ENCODE results near the gene LAMC3. TPM values are rescaled to one million over a fixed set of nuclear protein-coding genes. Genes with fewer than 3 reads are reported as not detected.

The LAMC3 gene
- total and polyA plus RNA-seq, 2 experiments from 2014 or later: not detected

DNA sequence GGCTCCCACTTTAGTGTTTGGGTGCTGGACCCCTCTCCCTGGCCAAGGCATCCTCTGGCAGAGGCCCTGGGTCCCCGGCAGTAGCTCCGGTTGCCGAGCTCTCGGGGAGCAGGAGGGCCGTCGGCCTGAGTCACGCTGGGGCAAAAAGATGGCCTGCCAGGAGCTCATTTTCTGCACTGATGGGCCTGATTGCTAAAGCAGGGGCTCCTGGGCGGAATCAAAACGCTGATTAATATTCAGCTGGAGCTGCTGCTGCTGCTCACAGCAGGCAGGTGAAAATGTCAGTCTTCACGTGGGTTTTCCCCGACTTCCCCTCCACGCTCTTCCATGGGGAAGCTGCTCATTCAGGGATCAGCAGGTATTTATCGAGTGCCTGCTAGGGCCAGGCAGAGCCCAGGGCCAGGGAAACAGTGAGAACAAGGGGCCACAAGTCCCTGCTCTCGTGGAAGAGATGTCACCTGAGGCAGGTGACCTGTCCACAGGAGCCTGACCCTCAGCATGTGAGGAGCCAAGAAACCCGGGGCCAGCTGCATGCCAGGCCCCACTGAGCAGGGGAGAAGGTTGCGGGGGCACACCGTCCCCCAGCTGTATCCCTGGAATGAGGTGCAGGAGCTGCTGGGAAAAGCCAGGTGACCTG, 22.1 kb downstream of the LAMC3 start:
- Histone ChIP-seq H3K27ac (no peak overlapping the region), H4K20me1 (ENCODE audit: insufficient read depth) (no peaks in the 10 kb centered on the region), H3K9ac (no peak overlapping the region), H3K9me2 (ENCODE audit: insufficient read depth) (no peaks in the 10 kb centered on the region), H2AFZ (no peak overlapping the region), H3K79me2 (ENCODE audit: insufficient read depth) (no peaks in the 10 kb centered on the region), H3K4me2 (ENCODE audit: unreplicated experiment) (no peak overlapping the region), H3K4me3 (no peak overlapping the region), H3K36me3 (ENCODE audit: low read depth) (no peaks in the 10 kb centered on the region), H3K4me1 (ENCODE audit: insufficient read depth) (no peaks in the 10 kb centered on the region), H3K9me3 (ENCODE audit: low read depth) (no peaks in the 10 kb centered on the region), H3K27me3 (replicated peaks; ENCODE audit: insufficient read depth) (peaks cover 7% of the 10 kb centered on the region; the same call in 1 of the 2 replicates), H3F3A (ENCODE audit: insufficient read depth) (no peaks in the 10 kb centered on the region)
- DNase-seq: no peak
- in situ Hi-C loops (cut with MboI): no loop called here
- no peak for TF ChIP-seq EZH2 (IDR thresholded peaks at IDR 0.05; ENCODE audit: insufficient read depth, poor library complexity, severe bottlenecking)
- no peak for TF ChIP-seq EZH2phosphoT487 (IDR thresholded peaks at IDR 0.05; ENCODE audit: insufficient read depth, low read depth)
- 72 to 74% methylated on average over 17 of the region's 17 CpGs for WGBS, 2 experiments (ENCODE audit: low coverage in 1 of 2, low lambda C conversion rate in 2 of 2, missing lambda C conversion rate in 2 of 2)

DNA sequence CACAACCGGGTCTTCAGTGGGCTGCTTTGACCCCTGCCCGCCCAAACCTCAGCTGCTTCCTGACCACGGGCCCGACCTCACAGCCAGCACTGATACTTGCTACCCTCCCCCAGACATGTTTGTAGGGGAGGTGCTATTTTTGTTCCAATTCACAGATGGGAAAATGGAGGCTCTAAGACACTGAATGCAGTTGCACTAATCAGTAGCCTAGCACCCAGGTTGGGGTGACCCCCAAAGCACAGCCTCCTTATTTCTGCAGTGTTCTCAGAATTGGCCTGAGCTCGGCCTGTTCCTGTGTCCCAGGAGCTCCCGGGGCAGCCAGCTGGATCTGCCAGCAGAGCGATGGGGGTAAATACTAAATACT, 22.6 kb downstream of the LAMC3 start:
- H3K27me3 ChIP-seq (replicated peaks; ENCODE audit: insufficient read depth): peaks cover 7% of the 10 kb centered on the region; the same call in 1 of the 2 replicates
- WGBS, 2 experiments (ENCODE audit: low coverage in 1 of 2, low lambda C conversion rate in 2 of 2, missing lambda C conversion rate in 2 of 2): 67 to 72% methylated on average over 7 of the region's 7 CpGs
- TF ChIP-seq EZH2phosphoT487 (IDR thresholded peaks at IDR 0.05; ENCODE audit: insufficient read depth, low read depth) (no peak), EZH2 (IDR thresholded peaks at IDR 0.05; ENCODE audit: insufficient read depth, poor library complexity, severe bottlenecking) (no peak)

DNA sequence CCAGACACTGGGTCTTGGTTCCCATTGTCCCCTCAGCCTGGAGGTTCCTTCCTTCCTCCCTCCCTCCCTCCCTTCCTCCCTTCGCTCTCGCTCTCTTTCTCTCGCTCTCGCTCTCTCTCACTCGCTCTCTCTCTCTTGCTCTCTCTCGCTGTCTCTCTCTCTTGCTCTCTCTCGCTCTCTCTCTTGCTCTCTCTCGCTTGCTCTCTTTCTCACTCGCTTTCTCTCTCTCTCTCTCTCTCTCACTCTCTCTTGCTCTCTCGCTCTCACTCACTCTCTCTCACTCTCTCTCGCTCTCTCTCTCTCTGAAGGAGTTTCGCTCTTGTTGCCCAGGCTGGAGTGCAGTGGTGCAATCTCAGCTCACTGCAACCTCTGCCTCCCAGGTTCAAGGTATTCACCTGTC, 23.4 kb downstream of the LAMC3 start:
- H4K20me1 ChIP-seq (ENCODE audit: insufficient read depth): no peaks in the 10 kb centered on the region
- H3F3A ChIP-seq (ENCODE audit: insufficient read depth): no peaks in the 10 kb centered on the region
- no peak overlapping the region for H3K4me3 ChIP-seq
- no peak overlapping the region for H2AFZ ChIP-seq
- no peaks in the 10 kb centered on the region for H3K36me3 ChIP-seq (ENCODE audit: low read depth)
- no peak overlapping the region for H3K4me2 ChIP-seq (ENCODE audit: unreplicated experiment)
- 94 to 100% methylated on average over 8 to 12 of the region's 12 CpGs for WGBS, 2 experiments (ENCODE audit: low coverage in 1 of 2, low lambda C conversion rate in 2 of 2, missing lambda C conversion rate in 2 of 2)
- TF ChIP-seq EZH2phosphoT487 (IDR thresholded peaks at IDR 0.05; ENCODE audit: insufficient read depth, low read depth): no peak
- TF ChIP-seq EZH2 (IDR thresholded peaks at IDR 0.05; ENCODE audit: insufficient read depth, poor library complexity, severe bottlenecking): no peak
- no peaks in the 10 kb centered on the region for H3K9me3 ChIP-seq (ENCODE audit: low read depth)
- H3K79me2 ChIP-seq (ENCODE audit: insufficient read depth): no peaks in the 10 kb centered on the region
- peaks cover 7% of the 10 kb centered on the region; the same call in 1 of the 2 replicates for H3K27me3 ChIP-seq (replicated peaks; ENCODE audit: insufficient read depth)
- in situ Hi-C loops (cut with MboI): no loop called here
- H3K27ac ChIP-seq: no peak overlapping the region
- H3K9ac ChIP-seq: no peak overlapping the region
- DNase-seq: no peak
- no peaks in the 10 kb centered on the region for H3K9me2 ChIP-seq (ENCODE audit: insufficient read depth)
- H3K4me1 ChIP-seq (ENCODE audit: insufficient read depth): no peaks in the 10 kb centered on the region

More for the DNA sequence above, 22.6 kb downstream of the LAMC3 start:
- H3K4me3 ChIP-seq: no peak overlapping the region
- no peaks in the 10 kb centered on the region for H3K79me2 ChIP-seq (ENCODE audit: insufficient read depth)
- no peak overlapping the region for H2AFZ ChIP-seq
- H4K20me1 ChIP-seq (ENCODE audit: insufficient read depth): no peaks in the 10 kb centered on the region
- no peaks in the 10 kb centered on the region for H3K9me3 ChIP-seq (ENCODE audit: low read depth)
- no peaks in the 10 kb centered on the region for H3K4me1 ChIP-seq (ENCODE audit: insufficient read depth)
- H3K27ac ChIP-seq: no peak overlapping the region
- H3F3A ChIP-seq (ENCODE audit: insufficient read depth): no peaks in the 10 kb centered on the region
- H3K9ac ChIP-seq: no peak overlapping the region
- H3K36me3 ChIP-seq (ENCODE audit: low read depth): no peaks in the 10 kb centered on the region
- H3K4me2 ChIP-seq (ENCODE audit: unreplicated experiment): no peak overlapping the region
- no peaks in the 10 kb centered on the region for H3K9me2 ChIP-seq (ENCODE audit: insufficient read depth)
- DNase-seq: no peak
- in situ Hi-C loops (cut with MboI): no loop called here

DNA sequence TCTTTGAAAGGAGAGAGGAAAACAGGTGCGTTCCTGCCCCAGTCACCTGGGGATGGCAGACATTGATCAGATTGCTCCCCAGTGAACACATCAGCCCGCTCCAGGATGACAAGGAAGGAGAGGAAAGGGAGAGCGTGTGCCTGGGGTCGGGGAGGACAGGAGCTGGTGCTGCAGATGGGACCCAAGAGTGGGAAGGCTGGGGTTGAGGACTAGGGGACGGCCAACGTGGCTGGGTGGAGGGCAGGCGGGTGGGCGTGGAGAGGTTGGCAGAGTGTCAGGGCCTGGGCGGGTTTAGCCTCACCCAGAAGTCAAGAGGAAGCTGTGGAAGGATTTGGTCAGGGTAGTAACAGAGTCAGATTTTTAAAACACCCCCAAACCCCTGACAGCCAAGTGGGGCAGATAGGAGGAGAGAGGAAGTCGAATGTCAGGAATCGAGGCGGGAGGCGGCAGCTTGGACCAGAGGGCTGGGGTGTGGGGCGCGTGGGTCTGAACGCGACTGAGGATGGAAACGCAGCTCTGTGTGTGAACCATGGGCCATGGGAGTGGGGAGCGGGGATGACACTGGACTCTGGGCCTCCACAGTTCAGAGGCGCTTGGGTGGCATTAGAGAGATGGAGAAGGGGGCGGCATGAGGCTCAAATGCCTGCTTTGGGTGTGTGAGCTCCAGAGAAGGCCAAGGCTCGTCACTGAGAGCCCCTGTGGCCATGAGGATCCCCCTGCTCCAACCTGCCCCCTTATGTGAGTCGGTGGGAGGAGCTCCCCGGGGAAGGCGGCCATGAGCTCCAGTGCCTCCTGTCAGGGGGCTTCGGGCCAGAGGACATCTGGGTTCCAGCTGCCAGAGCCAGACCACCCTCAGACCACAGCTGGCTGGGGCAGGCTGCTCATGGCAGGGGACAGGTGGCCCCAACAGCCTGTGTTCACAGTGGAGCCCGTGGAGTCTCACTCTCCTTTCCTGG, 24.6 kb downstream of the LAMC3 start:
- Histone ChIP-seq H3K27me3 (replicated peaks; ENCODE audit: insufficient read depth) (0 out of 2 replicates have a peak, but pooled peaks cover 3% of the 10 kb centered on the region), H3F3A (ENCODE audit: insufficient read depth) (no peaks in the 10 kb centered on the region), H3K4me3 (no peak overlapping the region), H3K4me1 (ENCODE audit: insufficient read depth) (no peaks in the 10 kb centered on the region), H2AFZ (no peak overlapping the region), H3K79me2 (ENCODE audit: insufficient read depth) (no peaks in the 10 kb centered on the region), H3K9me2 (ENCODE audit: insufficient read depth) (no peaks in the 10 kb centered on the region), H3K9me3 (ENCODE audit: low read depth) (no peaks in the 10 kb centered on the region), H4K20me1 (ENCODE audit: insufficient read depth) (no peaks in the 10 kb centered on the region), H3K36me3 (ENCODE audit: low read depth) (no peaks in the 10 kb centered on the region), H3K9ac (no peak overlapping the region), H3K27ac (no peak overlapping the region), H3K4me2 (ENCODE audit: unreplicated experiment) (no peak overlapping the region)
- DNase-seq: no peak
- in situ Hi-C loops (cut with MboI): no loop called here
- TF ChIP-seq EZH2phosphoT487 (IDR thresholded peaks at IDR 0.05; ENCODE audit: insufficient read depth, low read depth) (no peak), EZH2 (IDR thresholded peaks at IDR 0.05; ENCODE audit: insufficient read depth, poor library complexity, severe bottlenecking) (no peak)
- 50 to 56% methylated on average over 23 to 27 of the region's 27 CpGs for WGBS, 2 experiments (ENCODE audit: low coverage in 1 of 2, low lambda C conversion rate in 2 of 2, missing lambda C conversion rate in 2 of 2)
